GM23248 (cell line): Measurements from ENCODE around the gene EDDM13.

Experiments used
- EZH2 ChIP-seq: fragments of 200-600 bp; sonication (generic); IDR thresholded peaks from 2 replicates; pipeline ENCODE4 v1.6.1; 2018; ENCODE audit warnings: antibody characterized with exemption, mild to moderate bottlenecking; ENCODE audit not compliant: insufficient read depth, poor library complexity, severe bottlenecking
- EZH2phosphoT487 ChIP-seq: fragments of 200-600 bp; sonication (generic); IDR thresholded peaks from 2 replicates; pipeline ENCODE4 v1.6.1; 2018; ENCODE audit warnings: antibody characterized with exemption, moderate library complexity, mild to moderate bottlenecking, low read depth; ENCODE audit not compliant: insufficient read depth

GRCh38 chr19:56291867-56292266, 19.3 kb downstream of the EDDM13 start:
- no peak for TF ChIP-seq EZH2phosphoT487
- TF ChIP-seq EZH2 = no peak
